AG08395 (cell line): ENCODE results near the gene JAM3.
A peak's percentile ranks its signal among the peaks of the same experiment; 100 is the strongest.
"Not testable (repeated sequence)": the region's sequence is repeated elsewhere in the genome, so short reads cannot be mapped to it uniquely, and the experiment has no call there.

ENCODE experiments used
- DNase-seq: peaks from one replicate; pipeline ENCODE4 v3.0.0; 2012; ENCODE audit warnings: mixed read lengths, low spot score

The JAM3 gene

DNA sequence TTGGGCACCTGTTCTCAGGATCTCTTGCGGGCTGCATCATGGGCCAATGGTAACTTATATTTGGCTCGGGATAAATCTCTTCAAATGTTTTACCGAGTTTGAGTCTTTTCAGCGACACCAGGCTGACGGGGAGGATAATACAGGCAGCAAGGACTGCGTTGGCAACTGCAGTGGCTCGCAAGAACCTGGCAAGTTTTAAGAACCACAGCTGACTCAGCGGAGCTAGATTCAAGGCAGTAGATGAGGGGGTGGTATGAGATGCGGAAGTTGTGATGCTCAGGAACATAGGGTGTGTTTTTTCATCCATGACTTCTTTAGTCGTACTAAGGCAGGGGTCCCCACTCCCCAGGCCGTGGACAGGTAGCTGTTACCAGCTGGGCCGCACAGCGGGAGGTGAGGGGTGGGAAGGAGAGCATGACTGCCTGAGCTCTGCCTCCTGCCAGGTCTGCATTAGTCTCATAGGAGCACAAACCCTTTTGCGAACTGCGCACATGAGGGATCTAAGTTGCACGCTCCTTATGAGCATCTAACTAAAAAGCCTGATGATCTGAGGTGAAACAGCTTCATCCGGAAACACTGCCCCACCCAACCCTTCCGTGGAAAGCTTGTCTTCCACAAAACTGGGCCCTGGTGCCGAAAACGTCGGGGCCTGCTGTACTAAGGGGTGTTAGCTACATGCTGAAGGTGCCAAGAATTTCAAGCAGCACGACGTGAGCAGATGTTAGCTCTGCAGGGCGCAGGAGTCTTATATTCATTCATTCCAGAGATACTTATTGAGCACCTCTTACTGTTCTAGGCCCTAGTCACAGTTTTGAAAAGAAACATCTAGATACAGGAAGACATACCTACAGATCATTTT is 6.4 kb upstream of the JAM3 start:
- no peak for DNase-seq

- no peak for DNase-seq
These were observed 5.8 kb upstream of the JAM3 start for GRCh38 chr11:134063124-134063495.

DNA sequence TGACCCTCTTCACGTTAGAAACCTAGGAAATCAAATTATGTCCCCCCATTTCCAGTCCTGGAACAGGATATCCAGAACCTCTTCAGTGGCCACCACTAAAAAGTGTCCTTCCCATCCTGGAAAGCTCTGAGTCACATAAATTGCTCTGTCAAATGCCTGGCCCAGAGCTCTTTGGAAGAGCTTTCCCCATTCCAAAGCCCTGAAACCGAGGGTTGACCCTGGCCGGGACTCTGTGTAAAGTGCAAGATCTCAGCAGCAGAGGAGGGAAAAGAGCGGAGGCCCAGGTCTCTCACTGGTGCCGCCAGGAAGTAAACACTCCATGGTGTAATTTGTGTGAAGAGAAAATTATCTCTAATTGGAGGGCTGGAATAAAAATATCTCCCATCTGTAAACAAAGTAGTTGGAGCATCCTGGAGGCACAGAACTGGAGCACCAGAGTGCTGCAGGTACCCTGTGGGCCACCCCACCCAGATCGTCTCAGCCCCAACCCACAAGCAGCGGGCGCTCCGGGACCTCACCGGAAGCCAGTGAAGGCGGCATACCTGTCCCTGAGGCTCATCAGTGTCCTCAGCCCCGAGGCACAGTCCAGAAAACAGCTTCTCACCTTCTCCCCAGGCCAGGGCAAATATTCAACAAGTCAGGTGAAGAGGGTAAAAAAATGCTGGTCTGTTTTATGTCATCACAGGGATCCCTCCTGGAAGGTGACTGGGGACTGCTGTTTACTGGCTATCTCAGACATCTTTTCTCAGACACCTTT is 4.7 kb upstream of the JAM3 start:
- DNase-seq: no peak

DNA sequence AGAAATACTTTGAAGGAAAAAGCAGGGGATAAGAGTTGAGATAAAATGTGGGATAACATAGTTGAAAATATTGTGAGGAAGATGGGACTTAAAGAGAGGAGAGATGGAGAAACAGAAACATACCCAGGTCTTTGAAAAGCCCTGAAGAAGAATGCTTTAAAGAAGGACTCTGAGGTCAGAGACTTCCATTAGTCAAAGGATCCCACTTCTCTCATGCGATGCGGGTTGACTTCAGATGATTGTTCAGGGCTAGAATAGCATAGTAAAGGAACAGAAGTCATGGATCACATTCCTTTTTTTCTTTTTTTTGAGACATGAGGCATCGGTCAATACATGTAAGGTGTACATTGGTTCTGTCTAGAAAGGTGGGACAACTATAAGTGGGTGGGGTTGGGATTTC is 3.5 kb upstream of the JAM3 start:
- DNase-seq: no peak

DNA sequence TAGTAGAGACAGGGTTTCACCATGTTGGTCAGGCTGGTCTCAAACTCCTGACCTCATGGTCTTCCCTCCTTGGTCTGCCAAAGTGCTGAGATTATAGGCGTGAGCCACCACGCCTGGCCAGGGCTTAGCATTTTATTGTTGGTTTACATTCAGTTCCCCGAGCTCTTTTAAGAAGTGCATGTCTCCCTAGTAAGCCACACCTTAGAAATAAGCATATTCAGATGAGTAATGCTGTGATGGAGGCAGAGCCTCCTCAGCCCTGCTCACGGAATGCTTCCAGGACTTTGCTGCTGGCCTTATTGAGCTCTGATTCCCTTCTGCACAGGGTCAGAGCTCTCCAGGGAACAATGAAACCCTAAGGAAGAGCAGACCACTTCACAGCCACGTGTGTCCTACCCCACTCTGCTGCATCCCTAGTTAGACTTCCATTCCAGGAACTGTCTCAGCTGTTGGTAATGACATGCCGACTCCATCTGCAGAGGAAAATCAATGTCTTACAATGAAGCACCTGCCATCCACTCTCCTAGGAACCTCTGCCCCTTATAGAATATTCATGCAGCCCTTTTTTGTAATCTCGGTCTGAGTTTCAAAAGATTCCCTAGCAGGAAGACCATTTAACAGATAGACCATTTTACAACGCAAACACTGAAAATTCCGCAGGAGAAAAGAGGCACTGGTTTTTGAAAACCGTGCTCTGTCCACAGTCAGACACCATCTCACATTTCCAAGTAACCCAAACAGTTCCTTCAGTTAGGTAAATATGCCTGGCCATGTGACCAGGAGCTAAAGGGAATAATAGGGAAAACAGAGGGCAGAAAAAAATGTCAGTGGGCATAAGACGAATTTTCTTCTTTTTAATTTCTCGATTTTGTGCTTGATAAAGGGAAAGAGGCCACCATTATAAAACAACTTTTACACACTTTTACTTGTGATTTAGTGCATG is 1.7 kb upstream of the JAM3 start:
- DNase-seq: no peak

DNA sequence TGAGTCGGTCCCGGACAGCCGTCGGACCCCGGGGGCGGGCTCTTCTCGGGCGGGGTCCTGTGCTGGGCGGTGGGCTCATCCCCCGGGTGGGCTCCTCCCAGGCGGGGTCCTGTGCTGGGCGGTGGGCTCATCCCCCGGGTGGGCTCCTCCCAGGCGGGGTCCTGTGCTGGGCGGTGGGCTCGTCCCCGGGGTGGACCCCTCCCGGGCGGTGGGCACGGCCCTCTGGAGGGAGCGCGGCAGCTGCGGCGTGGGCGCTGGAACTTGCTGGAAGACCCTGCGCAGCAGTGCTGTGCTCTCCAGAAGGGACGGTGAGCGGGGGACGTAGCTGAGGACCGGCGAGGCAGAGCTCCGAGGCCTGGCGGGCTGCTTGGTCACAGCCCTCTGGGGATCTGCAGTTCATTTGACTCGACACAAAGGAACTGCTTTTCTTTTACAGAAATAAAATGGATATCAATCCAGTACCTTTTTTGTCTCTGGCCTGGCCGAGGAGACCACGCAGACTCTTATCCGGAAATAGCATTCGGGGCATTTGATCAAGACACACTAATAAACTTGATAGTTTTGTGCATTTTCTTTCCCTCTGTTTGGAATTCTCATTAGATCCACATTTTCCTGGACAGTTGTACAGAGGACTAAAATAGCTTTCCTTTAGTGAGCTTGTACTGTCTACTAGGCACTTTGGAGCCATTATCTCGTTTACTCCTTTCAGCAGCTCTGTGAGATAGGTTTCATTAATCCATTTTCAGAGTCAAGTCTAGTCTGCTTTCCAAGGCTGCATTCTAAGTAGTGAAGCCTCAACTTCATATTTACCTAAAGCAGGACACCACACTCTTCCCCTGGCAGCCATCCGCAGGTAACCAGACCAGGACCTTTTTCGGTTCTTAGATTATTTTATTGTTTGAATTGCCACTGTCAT is 812 bp downstream of the JAM3 start:
- DNase-seq: peak; percentile 51

DNA sequence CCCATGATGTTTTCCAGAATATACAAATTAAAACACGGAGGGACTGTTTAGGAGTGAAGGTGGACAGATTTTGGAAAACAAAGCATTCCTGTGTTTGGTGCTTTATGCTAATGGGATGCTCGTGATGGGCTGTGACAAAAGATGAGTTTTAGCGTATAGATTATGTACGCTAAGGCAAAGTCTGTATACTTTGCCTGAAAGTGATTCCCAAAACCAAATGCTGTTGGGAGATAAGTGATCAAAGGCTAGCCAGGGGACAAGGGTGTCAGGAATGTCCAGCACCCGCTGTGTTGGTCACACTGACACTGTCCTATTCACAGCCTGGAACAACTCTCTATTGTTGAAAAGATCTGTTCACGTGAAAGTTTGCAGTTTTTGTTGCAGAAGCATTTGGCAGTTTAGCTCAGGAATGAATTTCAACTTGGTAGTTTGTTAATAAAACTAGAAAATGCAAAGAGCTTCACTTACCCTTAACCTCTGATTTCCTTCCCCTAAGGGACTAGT is 1.5 kb downstream of the JAM3 start:
- no peak for DNase-seq

GRCh38 chr11:134071306-134071705 is 2.4 kb downstream of the JAM3 start:
- no peak for DNase-seq

GRCh38 chr11:134071766-134072402 is 3.0 kb downstream of the JAM3 start:
- DNase-seq: no peak

DNA sequence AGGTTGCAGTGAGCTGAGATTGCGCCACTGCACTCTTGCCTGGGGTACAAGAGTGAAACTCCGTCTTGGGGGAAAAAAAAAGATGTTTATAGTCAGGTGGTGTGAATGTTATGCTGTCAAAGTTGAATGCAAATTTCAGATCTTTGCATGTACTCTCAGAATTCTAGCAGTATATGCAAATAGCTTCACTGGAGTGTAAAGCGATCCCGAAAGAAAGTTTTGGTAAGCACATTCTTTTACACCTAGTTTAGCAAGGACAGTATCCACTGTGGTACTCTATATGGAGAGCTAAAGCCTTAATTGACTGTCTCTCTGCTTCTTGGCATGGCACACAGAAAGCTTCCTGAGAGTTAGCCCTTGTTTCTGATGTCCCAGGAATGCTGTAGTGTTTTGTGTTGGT is 4.0 kb downstream of the JAM3 start:
- no peak for DNase-seq

GRCh38 chr11:134074346-134074745 is 5.5 kb downstream of the JAM3 start:
- no peak for DNase-seq

DNA sequence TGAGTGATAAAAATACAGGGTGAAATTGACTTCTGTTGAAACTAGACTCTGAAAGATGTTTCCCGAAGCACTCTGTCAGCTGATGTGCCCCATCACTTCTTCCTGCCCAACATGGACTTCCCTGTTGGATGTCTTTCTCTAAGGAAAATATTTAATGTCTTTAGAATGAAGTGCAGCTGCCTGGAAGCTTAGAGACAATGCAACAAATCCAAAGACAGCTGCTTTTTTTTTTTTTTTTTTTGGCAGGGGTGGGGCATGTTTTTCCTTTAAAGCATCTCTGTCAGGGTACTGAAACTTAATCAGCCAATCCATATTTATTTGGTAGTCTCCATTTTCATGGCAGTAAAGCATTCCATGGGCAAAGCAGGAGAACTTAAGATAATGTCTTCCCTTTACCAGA is 5.9 kb downstream of the JAM3 start:
- DNase-seq: no peak

- DNase-seq: no peak
These were observed 10.4 kb downstream of the JAM3 start for GRCh38 chr11:134079317-134079716.

- DNase-seq: not testable (repeated sequence)
These were observed 12.4 kb downstream of the JAM3 start for GRCh38 chr11:134081258-134081657.

- no peak for DNase-seq
These were observed 14.1 kb downstream of the JAM3 start for GRCh38 chr11:134082990-134083389.

GRCh38 chr11:134086376-134086775 is 17.5 kb downstream of the JAM3 start:
- no peak for DNase-seq

GRCh38 chr11:134092006-134092405 is 23.1 kb downstream of the JAM3 start:
- DNase-seq: not testable (repeated sequence)

DNA sequence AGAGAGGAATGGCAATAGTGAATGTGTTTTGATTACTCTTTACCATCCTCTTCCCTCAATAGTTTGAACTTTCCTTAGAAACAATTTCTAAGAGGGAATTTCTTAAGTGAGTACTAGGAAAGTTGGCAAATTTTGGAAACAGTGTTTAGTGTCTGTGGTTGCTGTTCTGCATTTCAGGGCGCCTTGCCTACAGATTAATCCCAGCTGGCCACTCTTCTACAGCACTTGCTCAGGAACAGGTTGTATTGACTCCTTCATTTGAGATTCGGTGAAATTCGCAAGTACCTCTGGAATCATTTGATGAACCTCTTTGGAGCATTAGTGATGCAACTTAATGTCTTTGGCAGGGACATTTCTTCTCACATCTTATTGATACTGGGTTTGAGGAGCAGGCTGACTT is 28.3 kb downstream of the JAM3 start:
- DNase-seq: peak; percentile 16

- no peak for DNase-seq
These were observed 29.8 kb downstream of the JAM3 start for GRCh38 chr11:134098566-134099184.

GRCh38 chr11:134100171-134100570 is 31.3 kb downstream of the JAM3 start:
- no peak for DNase-seq
